GM23338 (cell line): ENCODE measurements around the gene FBLIM1. TPM values are rescaled to one million over a fixed set of nuclear protein-coding genes. Genes with fewer than 3 reads are reported as not detected.

Experiments
- ATAC-seq: fragments of 200-7000 bp; cut with Tn5 transposase; 3 replicates; pipeline ENCODE4 v1.9.1; 2020
- DNase-seq: peaks from one replicate; pipeline ENCODE4 v3.0.0-alpha.2; 2015; ENCODE audit warnings: low spot score
- H2AFZ ChIP-seq: fragments of 200-600 bp; sonication (generic); 2 replicates; pipeline ENCODE4 v1.8.0; 2016; ENCODE audit warnings: antibody characterized with exemption, mild to moderate bottlenecking, moderate library complexity
- H3F3A ChIP-seq: fragments of 200-600 bp; sonication (generic); replicated peaks from 2 replicates; pipeline ENCODE4 v1.8.0; 2017; ENCODE audit warnings: antibody characterized with exemption, mixed run types, low read depth
- H3K27ac ChIP-seq: fragments of 200-600 bp; sonication (generic); 2 replicates; pipeline ENCODE4 v1.6.1; 2016; ENCODE audit warnings: low read depth
- H3K27me3 ChIP-seq: fragments of 200-600 bp; sonication (generic); 2 replicates; pipeline ENCODE4 v1.8.0; 2016; ENCODE audit warnings: mild to moderate bottlenecking, mixed run types, moderate library complexity; ENCODE audit not compliant: insufficient read depth
- H3K36me3 ChIP-seq: fragments of 200-600 bp; sonication (generic); 2 replicates; pipeline ENCODE4 v1.8.0; 2016; ENCODE audit warnings: mild to moderate bottlenecking; ENCODE audit not compliant: insufficient read depth
- H3K4me1 ChIP-seq: fragments of 200-600 bp; sonication (generic); 2 replicates; pipeline ENCODE4 v1.8.0; 2016; ENCODE audit warnings: mild to moderate bottlenecking, moderate library complexity; ENCODE audit not compliant: insufficient read depth
- H3K4me2 ChIP-seq: fragments of 200-600 bp; sonication (generic); 2 replicates; pipeline ENCODE4 v1.7.1; 2017; ENCODE audit warnings: mixed run types
- H3K4me3 ChIP-seq: fragments of 200-600 bp; sonication (generic); 2 replicates; pipeline ENCODE4 v1.6.1; 2016; ENCODE audit warnings: mixed run types
- H3K79me2 ChIP-seq: fragments of 200-600 bp; sonication (generic); replicated peaks from 2 replicates; pipeline ENCODE4 v1.8.0; 2017; ENCODE audit warnings: mild to moderate bottlenecking; ENCODE audit not compliant: insufficient read depth
- H3K9me2 ChIP-seq: fragments of 200-600 bp; sonication (generic); 2 replicates; pipeline ENCODE4 v1.8.0; 2017; ENCODE audit not compliant: insufficient read depth
- H4K20me1 ChIP-seq: fragments of 200-600 bp; sonication (generic); replicated peaks from 2 replicates; pipeline ENCODE4 v1.8.0; 2017; ENCODE audit warnings: mild to moderate bottlenecking; ENCODE audit not compliant: insufficient read depth
- H3K27ac Mint-ChIP-seq: 2 replicates; pipeline ENCODE4 v1.8.0; 2020; ENCODE audit warnings: inconsistent platforms, mild to moderate bottlenecking, moderate library complexity, mixed read lengths
- H3K27me3 Mint-ChIP-seq: 3 replicates; pipeline ENCODE4 v1.8.0; 2022; ENCODE audit warnings: low read depth, mild to moderate bottlenecking, moderate library complexity, mixed read lengths, inconsistent platforms; ENCODE audit not compliant: insufficient read depth, poor library complexity
- H3K36me3 Mint-ChIP-seq: 3 replicates; pipeline ENCODE4 v1.8.0; 2021; ENCODE audit warnings: low read depth, mild to moderate bottlenecking, inconsistent platforms, moderate library complexity, mixed read lengths
- H3K4me1 Mint-ChIP-seq: 3 replicates; pipeline ENCODE4 v1.8.0; 2020; ENCODE audit warnings: mild to moderate bottlenecking, inconsistent platforms, mixed read lengths
- H3K4me3 Mint-ChIP-seq: 3 replicates; pipeline ENCODE4 v1.8.0; 2021; ENCODE audit warnings: moderate library complexity, mild to moderate bottlenecking, inconsistent platforms, mixed read lengths
- H3K9me3 Mint-ChIP-seq: 3 replicates; pipeline ENCODE4 v1.8.0; 2020; ENCODE audit warnings: moderate library complexity, mild to moderate bottlenecking, inconsistent platforms, mixed read lengths
- CREB1 ChIP-seq: fragments of 250-450 bp; sonication (Bioruptor Pico); IDR thresholded peaks from 2 replicates; pipeline ENCODE4 v1.5.0; 2020; ENCODE audit warnings: low read depth, mild to moderate bottlenecking, moderate library complexity
- EZH2 ChIP-seq: fragments of 200-600 bp; sonication (generic); IDR thresholded peaks from one replicate; pipeline ENCODE4 v1.8.0; 2017; ENCODE audit warnings: antibody characterized with exemption, mild to moderate bottlenecking, low read depth; ENCODE audit not compliant: unreplicated experiment
- EZH2phosphoT487 ChIP-seq: fragments of 200-600 bp; sonication (generic); IDR thresholded peaks from one replicate; pipeline ENCODE4 v1.8.1; 2018; ENCODE audit warnings: antibody characterized with exemption; ENCODE audit not compliant: unreplicated experiment
- JUNB ChIP-seq: IDR thresholded peaks from one replicate; pipeline ENCODE4 v1.6.1; 2016; ENCODE audit warnings: antibody characterized with exemption; ENCODE audit not compliant: unreplicated experiment
- NANOG ChIP-seq: IDR thresholded peaks from 2 replicates; pipeline ENCODE4 v1.6.1; 2016; ENCODE audit warnings: antibody characterized with exemption, borderline replicate concordance
- POLR2AphosphoS5 ChIP-seq: IDR thresholded peaks from 2 replicates; pipeline ENCODE4 v1.6.1; 2016; ENCODE audit warnings: antibody characterized with exemption, low read depth
- STAT1 ChIP-seq: IDR thresholded peaks from one replicate; pipeline ENCODE4 v1.6.1; 2016; ENCODE audit warnings: antibody characterized with exemption; ENCODE audit not compliant: unreplicated experiment
- ZNF114 ChIP-seq: fragments of 250-450 bp; sonication (Bioruptor Pico); IDR thresholded peaks from 2 replicates; pipeline ENCODE4 v1.5.0; 2020; ENCODE audit warnings: mild to moderate bottlenecking, moderate library complexity
- ZNF331 ChIP-seq: fragments of 250-450 bp; sonication (Bioruptor Pico); IDR thresholded peaks from 2 replicates; pipeline ENCODE4 v1.5.0; 2020; ENCODE audit warnings: low read depth, mild to moderate bottlenecking, moderate library complexity
- ZNF462 ChIP-seq: fragments of 250-450 bp; sonication (Bioruptor Pico); IDR thresholded peaks from 2 replicates; pipeline ENCODE4 v1.5.0; 2020; ENCODE audit warnings: mild to moderate bottlenecking, moderate library complexity
- polyA plus RNA-seq: library from polyadenylated mRNA; unstranded; fragments of >200 nt; fragmentation: Nextera tagmentation; extraction: Ambion mirVana; gene quantifications from 2 replicates; pipeline ENCODE4 v1.2.1, GENCODE V29; 2016
- total RNA-seq: library from RNA; depleted of rRNA; stranded (reverse); fragments of >200 nt; shearing (Covaris generic); gene quantifications from 2 replicates; pipeline ENCODE4 v1.2.3, GENCODE V29; 2014
- TF ChIP-seq, protein P1 (sequence below): IDR thresholded peaks from one replicate; pipeline ENCODE4 v1.6.1; 2018; ENCODE audit warnings: antibody characterized with exemption; ENCODE audit not compliant: unreplicated experiment
- TF ChIP-seq, protein P2 (sequence below): IDR thresholded peaks from 2 replicates; pipeline ENCODE4 v1.6.1; 2016; ENCODE audit warnings: antibody characterized with exemption
- TF ChIP-seq, protein P3 (sequence below), 2 experiments: fragments of 200-600 bp in 1 of 2; sonication (generic) in 1 of 2; conservative IDR thresholded peaks; 2 replicates each; pipeline versions ENCODE4 v1.5.1 to v1.6.1; 2016 to 2017; ENCODE audit warnings: antibody characterized with exemption in 2 of 2, low read depth in 2 of 2, mild to moderate bottlenecking in 2 of 2, moderate library complexity in 1 of 2

FBLIM1 gene
- total and polyA plus RNA-seq, 2 experiments from 2014 or later = 41.7 to 81.7 TPM

- no peak overlapping the region for H3K27ac ChIP-seq
- no peaks in the 10 kb centered on the region for H3K79me2 ChIP-seq
- TF ChIP-seq EZH2phosphoT487 = no peak
- no peak for TF ChIP-seq ZNF462 (CRISPR knock-in tag)
- no peak for TF ChIP-seq ZNF331 (CRISPR knock-in tag)
- no peak for TF ChIP-seq NANOG
- no peak for TF ChIP-seq POLR2AphosphoS5
- no peak for TF ChIP-seq JUNB
- TF ChIP-seq, protein P1, sequence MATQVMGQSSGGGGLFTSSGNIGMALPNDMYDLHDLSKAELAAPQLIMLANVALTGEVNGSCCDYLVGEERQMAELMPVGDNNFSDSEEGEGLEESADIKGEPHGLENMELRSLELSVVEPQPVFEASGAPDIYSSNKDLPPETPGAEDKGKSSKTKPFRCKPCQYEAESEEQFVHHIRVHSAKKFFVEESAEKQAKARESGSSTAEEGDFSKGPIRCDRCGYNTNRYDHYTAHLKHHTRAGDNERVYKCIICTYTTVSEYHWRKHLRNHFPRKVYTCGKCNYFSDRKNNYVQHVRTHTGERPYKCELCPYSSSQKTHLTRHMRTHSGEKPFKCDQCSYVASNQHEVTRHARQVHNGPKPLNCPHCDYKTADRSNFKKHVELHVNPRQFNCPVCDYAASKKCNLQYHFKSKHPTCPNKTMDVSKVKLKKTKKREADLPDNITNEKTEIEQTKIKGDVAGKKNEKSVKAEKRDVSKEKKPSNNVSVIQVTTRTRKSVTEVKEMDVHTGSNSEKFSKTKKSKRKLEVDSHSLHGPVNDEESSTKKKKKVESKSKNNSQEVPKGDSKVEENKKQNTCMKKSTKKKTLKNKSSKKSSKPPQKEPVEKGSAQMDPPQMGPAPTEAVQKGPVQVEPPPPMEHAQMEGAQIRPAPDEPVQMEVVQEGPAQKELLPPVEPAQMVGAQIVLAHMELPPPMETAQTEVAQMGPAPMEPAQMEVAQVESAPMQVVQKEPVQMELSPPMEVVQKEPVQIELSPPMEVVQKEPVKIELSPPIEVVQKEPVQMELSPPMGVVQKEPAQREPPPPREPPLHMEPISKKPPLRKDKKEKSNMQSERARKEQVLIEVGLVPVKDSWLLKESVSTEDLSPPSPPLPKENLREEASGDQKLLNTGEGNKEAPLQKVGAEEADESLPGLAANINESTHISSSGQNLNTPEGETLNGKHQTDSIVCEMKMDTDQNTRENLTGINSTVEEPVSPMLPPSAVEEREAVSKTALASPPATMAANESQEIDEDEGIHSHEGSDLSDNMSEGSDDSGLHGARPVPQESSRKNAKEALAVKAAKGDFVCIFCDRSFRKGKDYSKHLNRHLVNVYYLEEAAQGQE = no peak
- no peak for TF ChIP-seq CREB1 (CRISPR knock-in tag)
- TF ChIP-seq, protein P2, sequence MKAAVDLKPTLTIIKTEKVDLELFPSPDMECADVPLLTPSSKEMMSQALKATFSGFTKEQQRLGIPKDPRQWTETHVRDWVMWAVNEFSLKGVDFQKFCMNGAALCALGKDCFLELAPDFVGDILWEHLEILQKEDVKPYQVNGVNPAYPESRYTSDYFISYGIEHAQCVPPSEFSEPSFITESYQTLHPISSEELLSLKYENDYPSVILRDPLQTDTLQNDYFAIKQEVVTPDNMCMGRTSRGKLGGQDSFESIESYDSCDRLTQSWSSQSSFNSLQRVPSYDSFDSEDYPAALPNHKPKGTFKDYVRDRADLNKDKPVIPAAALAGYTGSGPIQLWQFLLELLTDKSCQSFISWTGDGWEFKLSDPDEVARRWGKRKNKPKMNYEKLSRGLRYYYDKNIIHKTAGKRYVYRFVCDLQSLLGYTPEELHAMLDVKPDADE = no peak
- no peak for TF ChIP-seq EZH2
- no peak for TF ChIP-seq STAT1
- TF ChIP-seq, protein P3, sequence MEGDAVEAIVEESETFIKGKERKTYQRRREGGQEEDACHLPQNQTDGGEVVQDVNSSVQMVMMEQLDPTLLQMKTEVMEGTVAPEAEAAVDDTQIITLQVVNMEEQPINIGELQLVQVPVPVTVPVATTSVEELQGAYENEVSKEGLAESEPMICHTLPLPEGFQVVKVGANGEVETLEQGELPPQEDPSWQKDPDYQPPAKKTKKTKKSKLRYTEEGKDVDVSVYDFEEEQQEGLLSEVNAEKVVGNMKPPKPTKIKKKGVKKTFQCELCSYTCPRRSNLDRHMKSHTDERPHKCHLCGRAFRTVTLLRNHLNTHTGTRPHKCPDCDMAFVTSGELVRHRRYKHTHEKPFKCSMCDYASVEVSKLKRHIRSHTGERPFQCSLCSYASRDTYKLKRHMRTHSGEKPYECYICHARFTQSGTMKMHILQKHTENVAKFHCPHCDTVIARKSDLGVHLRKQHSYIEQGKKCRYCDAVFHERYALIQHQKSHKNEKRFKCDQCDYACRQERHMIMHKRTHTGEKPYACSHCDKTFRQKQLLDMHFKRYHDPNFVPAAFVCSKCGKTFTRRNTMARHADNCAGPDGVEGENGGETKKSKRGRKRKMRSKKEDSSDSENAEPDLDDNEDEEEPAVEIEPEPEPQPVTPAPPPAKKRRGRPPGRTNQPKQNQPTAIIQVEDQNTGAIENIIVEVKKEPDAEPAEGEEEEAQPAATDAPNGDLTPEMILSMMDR (conservative IDR thresholded peaks at IDR 0.05; ENCODE audit: low read depth in 2 of 2) = no peak
- no peak for TF ChIP-seq ZNF114 (CRISPR knock-in tag)
- Mint-ChIP-seq H3K9me3 (no peaks in the 10 kb centered on the region), H3K4me3 (no peak overlapping the region), H3K27me3 (peaks cover 7% of the 10 kb centered on the region), H3K36me3 (no peaks in the 10 kb centered on the region), H3K4me1 (peaks cover 13% of the 10 kb centered on the region), H3K27ac (no peak overlapping the region)
- 0 out of 2 replicates have a peak, but pooled peaks cover 5% of the 10 kb centered on the region for H3F3A ChIP-seq
- H3K27me3 ChIP-seq = no peaks in the 10 kb centered on the region
- ATAC-seq (no peak), DNase-seq (no peak)
- H3K4me1 ChIP-seq = 0 out of 2 replicates have a peak, but pooled peaks cover 9% of the 10 kb centered on the region
- no peaks in the 10 kb centered on the region for H3K9me2 ChIP-seq
- H4K20me1 ChIP-seq = no peaks in the 10 kb centered on the region
- H3K36me3 ChIP-seq = no peaks in the 10 kb centered on the region
- H2AFZ ChIP-seq = no peak overlapping the region
- H3K4me2 ChIP-seq = no peak overlapping the region
- H3K4me3 ChIP-seq = no peak overlapping the region
Observed at GRCh38 chr1:15739259-15739658, 19.3 kb upstream of the FBLIM1 start.
